HG03196 (cell line): Measurements from ENCODE around the gene RASEF.

Experiments used
- ATAC-seq: cut with Tn5 transposase; IDR thresholded peaks from one replicate; pipeline ENCODE4 v1.9.1; 2021; ENCODE audit not compliant: unreplicated experiment

The RASEF gene

DNA sequence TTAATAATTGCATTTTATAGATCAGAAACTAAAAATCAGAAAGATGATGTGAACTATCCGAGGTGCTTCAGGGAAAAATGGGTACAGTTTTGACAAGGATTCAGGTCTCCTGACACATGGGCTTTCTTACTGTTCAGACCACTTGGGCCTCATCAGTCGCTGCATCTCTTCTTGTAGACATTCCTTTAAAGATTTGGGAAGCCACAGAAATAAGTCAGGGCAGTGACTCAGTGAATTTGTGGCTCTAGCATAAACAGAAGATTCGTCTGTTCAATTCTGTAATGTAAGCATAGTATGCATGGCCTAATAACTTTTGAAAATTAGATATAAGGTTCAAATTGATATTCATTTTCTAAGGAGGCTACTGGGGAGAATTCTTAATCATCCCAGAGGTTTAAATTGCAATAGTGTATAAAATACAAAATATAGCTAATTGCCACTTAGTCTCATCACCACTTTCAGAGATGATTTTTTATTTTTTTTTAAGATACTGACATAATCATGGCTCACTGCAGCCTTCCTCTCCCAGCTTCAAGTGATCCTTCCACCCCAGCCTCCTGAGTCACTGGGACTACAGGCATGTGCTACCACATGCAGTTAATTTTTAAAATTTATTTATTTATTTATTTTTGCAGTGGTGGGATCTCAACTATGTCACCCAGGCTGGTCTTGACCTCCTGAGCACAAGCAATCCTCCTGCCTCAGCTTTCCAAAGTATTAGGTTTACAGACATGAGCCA lies 48.9 kb downstream of the RASEF start:
- ATAC-seq = no peak

DNA sequence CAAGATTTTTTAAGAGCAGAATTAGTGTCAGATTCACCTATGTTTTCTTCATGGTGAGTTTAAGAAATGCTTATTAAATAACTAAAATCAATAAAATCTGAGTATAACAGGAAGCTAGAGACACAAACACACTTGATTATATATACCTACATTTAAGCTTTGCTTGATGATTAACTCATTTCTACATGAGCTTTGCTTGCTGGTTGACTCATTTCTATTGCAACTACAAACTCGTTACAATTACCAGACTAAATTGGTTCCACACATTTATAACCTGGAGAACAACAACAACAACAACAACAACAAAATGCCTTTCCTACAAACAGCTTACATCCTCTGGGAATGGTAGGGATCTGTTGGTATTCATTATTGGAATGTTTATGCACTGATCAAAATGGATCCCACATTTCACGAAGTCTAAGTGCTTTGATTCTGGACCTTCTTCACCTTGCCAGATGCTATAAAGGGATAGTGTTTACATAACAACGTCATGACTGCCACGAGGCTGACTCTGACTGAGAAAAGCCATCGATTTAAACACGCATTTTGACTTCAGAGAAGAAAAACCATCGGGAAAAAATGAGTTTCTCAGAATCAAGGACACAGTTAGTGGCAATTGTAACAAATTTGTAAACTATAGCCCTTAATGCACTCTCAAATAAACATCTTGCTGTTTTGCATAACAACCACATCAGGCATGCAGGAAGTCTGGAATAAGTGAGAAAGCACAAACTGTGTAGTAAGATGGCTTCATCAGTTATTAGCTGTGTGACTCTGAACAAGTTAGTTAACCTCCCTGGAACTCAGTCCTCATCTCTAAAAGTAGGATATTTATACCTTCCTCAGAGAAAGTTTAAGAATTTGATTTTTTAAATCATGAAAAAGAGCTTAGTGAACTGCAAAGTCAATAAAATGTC lies 49.8 kb downstream of the RASEF start:
- no peak for ATAC-seq

DNA sequence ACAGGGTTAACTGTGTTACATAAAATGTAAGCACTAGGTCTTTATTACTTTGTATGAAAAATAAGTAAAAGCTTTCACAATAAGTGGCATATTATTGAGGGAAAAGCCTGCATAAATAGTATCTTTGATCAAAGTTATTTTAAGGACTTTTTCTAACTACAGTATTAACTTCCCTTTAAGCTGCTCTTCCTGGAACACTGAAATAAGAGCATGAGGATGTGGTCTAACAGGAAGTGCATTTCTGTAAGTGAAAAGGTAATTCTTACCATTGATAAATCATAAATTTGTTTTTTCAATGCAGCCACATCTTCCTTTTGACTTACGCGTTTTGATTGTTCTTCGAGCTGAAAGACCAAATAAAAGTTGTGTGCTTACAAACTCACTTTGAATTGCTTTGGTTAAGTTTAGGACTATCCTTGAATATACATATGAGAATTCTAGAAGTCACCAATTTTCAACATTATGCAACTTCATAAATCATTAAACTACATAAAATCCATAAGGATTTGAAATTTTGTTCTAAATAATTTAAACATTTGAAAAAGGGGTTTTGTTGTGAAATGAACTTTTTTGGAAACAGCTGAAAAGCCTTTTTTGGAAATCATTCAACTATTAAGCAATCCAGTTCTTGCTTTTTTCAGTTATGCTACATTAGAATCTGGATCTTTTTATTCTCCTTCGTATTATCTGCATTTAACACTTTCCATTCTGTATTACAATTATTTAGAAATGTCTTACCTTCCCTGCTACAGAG lies 50.6 kb downstream of the RASEF start:
- ATAC-seq = no peak

DNA sequence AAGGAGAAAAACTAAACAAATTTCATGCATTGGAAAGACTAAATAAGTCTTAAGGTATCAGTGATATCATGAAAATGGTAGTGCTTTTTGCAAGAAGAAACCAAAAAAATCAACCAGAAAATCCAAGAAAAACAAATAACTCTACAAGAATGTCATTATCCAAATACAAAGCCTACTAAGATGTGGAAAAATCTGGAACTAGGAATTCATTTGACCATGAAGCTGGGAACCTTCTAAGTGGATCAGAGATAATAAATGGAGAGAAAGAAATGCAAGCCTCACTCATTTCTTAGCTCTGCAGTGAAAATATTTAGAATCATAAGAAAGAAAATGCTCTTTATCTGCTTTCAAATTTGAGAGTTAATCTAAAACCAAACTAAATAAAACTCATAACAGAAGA lies 51.3 kb downstream of the RASEF start:
- no peak for ATAC-seq

DNA sequence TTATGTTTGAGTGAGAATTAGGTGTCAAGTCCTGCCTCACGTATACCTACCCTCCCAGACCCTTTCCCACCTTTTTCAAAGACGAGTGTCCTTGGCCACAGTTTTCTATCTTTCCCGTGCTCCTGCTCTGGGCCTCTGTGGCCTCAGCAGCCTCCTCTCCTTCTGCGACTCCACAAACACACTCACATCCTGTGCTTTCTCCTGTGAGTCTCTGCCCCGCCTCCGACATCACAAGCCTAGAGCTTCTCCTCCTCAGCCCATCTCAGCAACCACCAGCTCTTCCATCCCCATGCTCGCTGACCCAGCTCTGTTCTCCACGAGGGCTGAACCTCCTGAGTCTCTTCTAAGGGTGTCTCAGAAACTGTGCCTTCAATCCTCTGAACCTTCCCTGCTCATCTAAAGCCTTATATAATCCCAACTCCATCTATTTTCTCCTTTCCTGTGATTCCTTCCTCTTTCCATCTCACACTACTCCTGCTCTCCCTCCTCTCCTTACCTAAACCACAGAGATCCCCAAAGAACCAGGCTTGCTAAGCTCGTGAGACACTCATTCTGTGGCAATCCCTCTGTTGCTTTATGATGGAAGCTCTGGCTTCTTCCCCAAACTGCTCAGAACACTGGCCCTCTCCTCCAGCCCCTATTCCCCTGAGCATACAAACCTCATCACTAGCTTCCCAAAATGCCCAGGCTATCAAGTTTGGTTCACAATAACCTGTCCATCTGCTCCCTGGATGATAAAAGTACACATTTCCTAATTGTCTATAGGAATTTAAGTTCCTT lies 55.2 kb downstream of the RASEF start:
- ATAC-seq = no peak

DNA sequence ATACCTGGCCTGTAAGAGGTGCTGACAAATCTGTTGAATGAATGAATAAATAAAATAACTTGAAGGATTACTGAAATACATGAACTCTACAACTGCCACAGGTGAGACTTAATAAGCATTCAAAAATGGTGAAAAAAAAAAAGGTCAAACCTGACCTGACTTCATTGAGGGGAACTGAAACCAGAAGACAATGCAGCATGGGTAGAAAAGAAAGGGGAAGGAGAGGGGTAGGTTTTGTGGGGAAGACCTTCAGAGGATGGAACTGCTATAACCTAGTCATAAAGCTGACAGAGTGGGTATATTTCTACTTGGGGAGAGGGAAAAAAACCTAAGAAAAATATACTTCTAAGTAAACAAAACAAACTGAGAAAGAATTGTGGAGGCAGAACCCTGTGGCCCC lies 56.6 kb downstream of the RASEF start:
- no peak for ATAC-seq

DNA sequence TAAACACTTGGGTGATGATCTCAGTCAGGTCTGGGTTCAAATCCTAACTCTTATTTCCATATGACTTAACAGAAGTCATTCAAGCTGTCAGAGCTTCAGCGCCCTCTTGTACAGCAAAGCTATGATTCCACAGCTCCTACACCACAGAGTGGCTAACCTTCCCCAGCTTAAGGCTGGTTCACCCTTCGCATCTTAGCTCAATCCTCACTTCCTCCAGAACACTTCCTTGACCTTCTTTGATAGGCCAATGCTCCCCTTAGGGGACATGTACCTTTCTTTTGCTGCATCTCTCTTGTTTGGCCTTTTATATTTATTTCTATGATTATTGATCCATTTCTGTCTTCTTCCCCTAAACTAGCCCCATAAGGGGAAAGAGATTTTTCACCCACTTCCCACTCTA lies 57.0 kb downstream of the RASEF start:
- ATAC-seq = no peak

DNA sequence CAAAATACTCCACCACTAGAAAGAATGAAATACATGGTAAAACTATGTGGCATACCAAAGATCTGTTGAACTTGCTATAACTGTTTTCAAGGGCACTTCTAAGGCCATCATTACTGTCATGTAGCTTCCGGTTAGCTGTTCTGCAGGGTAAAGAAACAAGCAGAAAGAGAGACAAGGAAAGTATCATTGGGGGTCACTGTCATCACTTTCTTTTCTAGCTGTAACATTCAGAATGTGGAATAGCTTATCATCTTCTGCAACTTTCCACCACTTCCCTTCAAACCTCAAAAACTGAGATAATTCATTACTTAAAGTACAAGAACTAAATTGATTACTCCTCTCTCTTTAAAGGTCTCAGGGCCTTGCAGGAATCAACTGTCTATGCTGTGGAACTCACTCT lies 57.6 kb downstream of the RASEF start:
- ATAC-seq = no peak

DNA sequence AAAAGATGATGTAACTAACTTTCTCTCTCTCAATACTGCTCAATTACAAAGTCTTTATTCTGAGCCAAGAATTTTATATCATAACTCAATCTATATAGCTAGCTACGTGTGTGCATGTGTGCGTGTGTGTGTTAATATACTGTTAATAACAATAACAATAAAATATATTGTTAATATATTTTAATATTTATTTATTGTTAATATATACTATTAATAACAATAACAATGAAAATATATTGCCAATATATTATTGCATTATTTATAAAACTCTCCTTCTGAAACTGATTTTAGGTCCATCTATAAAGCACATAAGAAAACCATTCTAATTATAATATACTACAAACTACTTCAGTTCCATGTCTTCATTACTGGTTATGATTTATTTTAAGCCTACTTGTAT lies 60.6 kb downstream of the RASEF start:
- ATAC-seq = no peak

DNA sequence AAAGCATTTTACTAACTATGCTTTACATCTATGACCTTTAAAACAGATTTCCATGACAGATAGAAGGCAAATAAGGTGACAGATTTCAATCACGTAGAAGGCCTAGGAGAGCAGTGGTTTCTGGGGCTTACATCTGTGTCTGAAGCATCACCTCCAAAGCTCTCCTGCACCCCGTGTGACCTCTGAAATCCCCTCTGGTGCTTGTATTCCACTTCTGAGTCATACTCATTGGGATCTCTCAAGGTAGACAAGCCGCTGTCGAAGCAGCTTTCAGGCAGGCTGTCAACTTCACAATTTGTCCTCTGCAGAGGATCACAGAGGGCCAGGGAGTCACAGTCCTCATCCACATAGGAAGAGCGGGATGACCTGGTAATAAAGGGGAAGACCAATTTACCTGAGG lies 62.2 kb downstream of the RASEF start:
- ATAC-seq = no peak

DNA sequence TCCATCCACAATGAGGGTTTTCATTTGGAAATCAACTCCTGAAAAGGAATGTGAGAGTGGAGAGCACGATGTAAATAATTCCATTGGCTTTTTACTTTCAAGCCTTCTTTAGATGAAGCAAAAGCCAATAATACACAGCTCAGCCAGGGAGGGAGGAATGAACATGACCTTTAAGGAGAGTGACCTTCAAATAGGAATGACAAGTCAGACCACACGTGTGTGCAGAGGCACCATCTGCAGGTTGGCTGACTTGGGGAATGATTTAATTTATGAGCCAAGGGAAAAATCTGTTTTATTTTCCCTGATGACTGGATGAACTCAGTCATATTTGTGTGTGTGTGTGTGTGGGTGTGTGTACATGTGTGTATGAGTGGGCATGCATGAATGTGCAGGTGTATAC lies 64.5 kb downstream of the RASEF start:
- ATAC-seq = no peak

DNA sequence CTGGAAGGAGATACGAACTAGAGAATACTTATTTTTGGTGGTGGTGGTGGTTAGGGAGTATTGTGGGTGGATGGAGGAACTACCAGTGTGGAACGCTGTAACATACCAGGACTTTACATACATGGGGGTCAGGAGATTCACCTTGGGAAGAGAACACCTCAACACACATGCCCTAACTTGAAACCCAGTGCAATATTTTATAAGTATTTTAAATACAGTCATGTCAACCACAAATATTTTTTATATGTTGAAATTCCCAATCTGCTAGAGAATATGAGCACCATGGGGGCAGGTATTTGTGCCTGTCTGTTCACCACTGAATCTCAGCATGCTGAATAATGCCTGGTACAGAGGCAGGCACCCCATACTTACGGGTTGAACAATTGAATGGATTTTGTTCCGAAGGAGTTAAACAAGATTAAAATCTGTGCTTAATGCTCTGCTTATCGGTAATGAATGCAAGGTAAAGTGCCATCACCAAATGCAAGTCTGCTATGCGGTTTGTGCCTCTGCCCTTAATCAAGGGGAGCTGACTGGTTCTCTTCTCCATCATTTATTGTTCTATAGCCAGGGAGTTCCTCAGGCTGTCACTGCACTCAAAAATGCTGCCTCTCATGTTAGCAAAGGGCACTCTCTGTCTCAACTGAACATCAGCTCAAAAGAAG lies 65.3 kb downstream of the RASEF start:
- no peak for ATAC-seq

DNA sequence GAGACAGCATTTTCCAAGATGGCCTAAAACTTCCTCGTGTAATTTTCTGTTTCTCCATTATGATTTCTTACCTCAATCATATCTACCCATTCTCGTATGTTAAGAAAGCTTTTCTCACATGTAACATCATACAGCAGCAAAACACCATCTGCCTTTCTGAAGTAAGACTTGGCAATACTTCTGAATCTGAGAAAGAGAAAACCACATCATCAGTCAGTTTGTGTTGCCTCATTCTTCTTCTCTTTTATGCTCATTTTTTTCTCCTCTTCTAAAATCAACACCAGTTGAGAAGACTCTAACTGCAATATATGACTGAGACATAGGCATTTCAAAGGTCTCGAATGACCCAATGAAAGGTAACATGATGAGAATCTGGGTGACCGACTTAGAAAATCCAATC lies 66.0 kb downstream of the RASEF start:
- ATAC-seq = no peak

DNA sequence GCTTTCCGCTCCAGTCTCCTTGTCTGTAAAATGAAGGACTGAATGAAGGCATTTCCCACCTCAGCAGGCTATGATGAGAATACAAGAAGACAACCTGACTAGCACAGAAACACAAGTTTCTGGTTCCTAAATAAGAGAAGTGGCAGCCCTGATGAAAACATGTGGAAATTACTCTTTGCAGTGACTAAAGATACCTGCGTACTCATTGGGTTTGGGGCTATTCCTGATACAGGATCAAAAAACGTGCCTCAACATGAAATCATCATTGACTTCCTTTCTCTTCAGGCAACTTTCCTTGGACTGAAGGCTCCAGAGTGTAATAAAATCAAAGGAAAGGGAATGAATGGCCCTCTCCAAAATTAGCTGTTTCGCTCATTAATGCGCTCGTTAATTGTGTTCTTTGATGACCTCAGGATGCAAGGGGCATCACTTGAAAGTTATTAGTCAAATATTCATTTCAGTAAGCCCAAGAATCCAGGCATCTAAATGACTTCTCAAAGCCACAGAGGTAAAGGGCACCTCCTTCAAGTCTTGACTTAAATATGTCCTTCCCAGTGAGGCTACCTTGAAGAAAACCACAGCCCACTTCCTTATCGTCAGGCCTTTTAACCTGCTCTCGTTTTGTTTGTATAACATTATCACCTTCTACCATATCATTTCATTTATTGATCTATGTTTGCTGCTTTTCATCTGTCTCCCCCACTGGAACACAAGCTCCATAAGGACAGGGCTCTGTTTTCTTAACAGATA lies 68.9 kb downstream of the RASEF start:
- no peak for ATAC-seq

DNA sequence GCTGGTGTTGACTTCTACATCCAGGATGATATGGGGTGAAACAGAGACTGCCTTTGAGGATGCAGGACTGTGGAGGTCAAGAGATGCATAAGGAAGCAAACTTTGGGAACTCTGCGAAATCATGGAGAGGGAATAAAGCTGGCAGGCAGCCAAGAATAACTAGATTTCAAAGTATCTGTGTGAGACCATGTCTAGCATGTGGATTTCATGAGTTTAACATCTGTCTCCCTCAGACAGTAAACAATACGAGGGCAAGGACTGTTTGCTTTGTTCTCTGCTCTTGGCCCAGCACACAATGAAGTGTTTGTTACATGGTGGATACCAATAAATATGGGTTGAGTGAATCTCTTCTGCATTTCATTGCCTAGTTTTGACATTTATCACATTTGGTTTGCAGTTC lies 71.3 kb downstream of the RASEF start:
- no peak for ATAC-seq

DNA sequence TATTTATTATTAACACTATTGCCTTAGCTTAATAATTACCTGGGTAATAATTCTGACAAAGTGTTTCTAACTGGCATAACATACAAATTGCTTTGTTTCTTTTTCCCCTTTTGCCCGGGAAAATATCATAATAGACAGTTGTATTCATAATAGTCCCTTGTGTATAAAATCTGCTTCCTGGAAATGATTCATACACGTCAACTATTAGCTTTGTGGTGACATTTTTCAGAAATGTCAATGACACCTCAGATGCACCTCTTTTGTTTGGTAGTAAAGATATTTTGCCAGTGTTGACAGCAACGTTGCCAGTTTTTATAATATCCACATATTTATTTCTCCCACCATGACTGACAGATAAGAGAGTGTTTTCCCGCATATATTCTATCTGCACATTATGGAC lies 73.0 kb downstream of the RASEF start:
- ATAC-seq = no peak

DNA sequence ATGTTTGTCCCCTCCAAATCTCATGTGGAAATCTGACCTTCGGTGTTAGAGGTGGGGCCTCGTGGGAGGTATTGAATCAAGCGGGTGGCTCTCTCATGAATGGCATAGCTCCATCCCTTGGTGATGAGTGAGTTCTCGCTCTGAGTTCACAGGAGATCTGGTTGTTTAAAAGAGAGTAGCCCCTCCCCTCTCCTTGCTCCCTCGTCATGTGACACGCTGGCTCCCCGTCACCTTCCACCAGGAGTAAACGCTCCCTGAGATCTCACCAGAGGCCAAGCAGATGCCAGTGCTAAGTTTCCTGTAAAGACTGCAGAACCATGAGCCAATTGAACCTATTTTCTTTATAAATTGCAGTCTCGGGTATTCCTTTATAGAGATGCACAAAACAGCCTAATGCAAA lies 74.5 kb downstream of the RASEF start:
- ATAC-seq = no peak

DNA sequence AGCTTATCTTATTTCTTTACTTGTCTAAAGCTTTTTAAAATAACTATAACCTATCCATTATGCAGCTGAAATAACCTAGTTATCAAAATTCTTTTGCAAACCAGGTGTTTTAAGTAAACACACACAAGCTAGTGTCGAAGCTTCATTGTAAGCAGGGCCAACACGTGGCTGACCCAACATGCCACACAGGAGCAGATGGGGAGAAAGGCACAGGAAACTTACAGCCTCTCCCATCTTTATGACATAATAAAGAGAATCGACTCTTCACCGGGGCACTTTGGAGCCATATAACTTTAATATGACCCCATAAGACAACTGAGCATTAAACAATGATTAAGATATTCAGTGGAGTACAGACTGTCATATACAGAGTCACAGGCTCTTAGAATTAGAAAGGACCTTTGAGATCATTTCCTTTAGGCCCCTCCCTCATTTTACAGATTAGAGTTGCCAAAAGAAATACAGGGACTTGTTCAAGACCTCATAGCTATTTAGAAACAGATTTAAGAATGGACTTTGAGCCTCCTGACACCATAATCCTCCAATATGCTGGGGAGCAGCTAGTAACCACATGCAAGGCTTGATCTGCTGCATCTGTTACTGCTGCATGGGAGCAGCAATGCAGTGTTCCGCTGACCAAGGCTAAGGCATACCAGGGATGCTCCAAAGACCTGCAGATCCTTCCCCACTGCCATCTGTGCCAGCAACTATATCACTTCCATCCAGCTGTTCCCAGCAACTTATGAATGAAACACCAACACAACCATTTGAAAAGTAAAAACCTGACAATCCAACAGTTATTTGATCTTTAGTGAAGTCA lies 75.4 kb downstream of the RASEF start:
- no peak for ATAC-seq

DNA sequence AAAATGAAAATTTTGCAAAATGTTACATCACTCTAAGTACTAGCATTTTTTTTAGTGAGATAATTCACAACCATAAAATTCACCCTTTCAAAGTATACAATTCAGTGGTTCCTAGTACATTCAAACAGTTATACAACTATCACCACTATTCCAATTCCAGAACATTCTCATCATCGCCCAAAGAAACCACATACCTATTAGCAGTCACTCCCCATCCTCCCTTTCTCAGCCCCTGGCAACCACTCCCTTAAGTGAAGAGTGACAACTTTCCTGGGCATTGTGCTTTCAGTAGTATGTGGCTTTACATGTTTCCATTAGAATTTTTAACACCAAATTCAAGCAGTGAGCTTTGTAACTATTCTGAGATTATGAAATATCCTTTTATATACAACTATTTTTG lies 81.4 kb downstream of the RASEF start:
- ATAC-seq = no peak
